Measurements from ENCODE around the gene GYPC.

- TF ChIP-seq CTCF (IDR thresholded peaks at IDR 0.05) (no peak), POLR2A (IDR thresholded peaks at IDR 0.05) (no peak)
Observed at GRCh38 chr2:126668254-126668653, 12.3 kb downstream of the GYPC start.
